ENCODE measurements around the gene LDHA.

- TF ChIP-seq POLR2AphosphoS5 (IDR thresholded peaks at IDR 0.05; ENCODE audit: low read depth, low read length) (peak; percentile 75; the same call in 1 of the 2 replicates), POLR2A (IDR thresholded peaks at IDR 0.05; ENCODE audit: low read depth, low read length) (no peak; the same call in none of the 2 replicates), TAF1 (IDR thresholded peaks at IDR 0.05; ENCODE audit: low read depth, low read length) (no peak), PAX5 (IDR thresholded peaks at IDR 0.05; ENCODE audit: insufficient read depth, low read length, severe bottlenecking) (no peak), SPI1 (IDR thresholded peaks at IDR 0.05; ENCODE audit: low read depth, low read length) (no peak), POU2F2 (IDR thresholded peaks at IDR 0.05; ENCODE audit: low read depth, low read length) (no peak)
Measured at GRCh38 chr11:18408558-18409291, 14.4 kb downstream of the LDHA start.

Data from GM12891 (cell line).